Psoas muscle (tissue), 8 donors: ENCODE results near the gene LRP2BP. TPM values are rescaled to one million over a fixed set of nuclear protein-coding genes. Genes with fewer than 3 reads are reported as not detected.
"Not testable (repeated sequence)": the region's sequence is repeated elsewhere in the genome, so short reads cannot be mapped to it uniquely, and the experiment has no call there.

Experiments used
- ATAC-seq, 4 donors: fragments of 200-7000 bp; cut with Tn5 transposase; one replicate each; pipeline ENCODE4 v1.9.1; 2020; ENCODE audit warnings: moderate library complexity in 3 of 4, mild to moderate bottlenecking in 2 of 4
- DNase-seq, 2 donors: peaks; one replicate each; pipeline ENCODE4 v3.0.0-alpha.2; 2020
- H3K27ac ChIP-seq: fragments of 200-600 bp; one replicate; pipeline ENCODE4 v1.8.0; 2022
- H3K27me3 ChIP-seq, 3 donors: fragments of 200-600 bp in 1 of 3; one replicate each; pipeline versions ENCODE4 v1.6.1 to v1.8.0; 2013 to 2022; ENCODE audit warnings: low read length in 2 of 3, mild to moderate bottlenecking in 2 of 3, moderate library complexity in 1 of 3; ENCODE audit not compliant: insufficient read depth in 3 of 3
- H3K36me3 ChIP-seq, 2 donors: fragments of 200-600 bp in 1 of 2; one replicate each; pipeline versions ENCODE4 v1.6.1 to v1.8.0; 2013 to 2022; ENCODE audit warnings: low read depth in 1 of 2, mild to moderate bottlenecking in 1 of 2, moderate library complexity in 1 of 2; ENCODE audit not compliant: insufficient read depth in 1 of 2
- H3K4me1 ChIP-seq: fragments of 200-600 bp; one replicate; pipeline ENCODE4 v1.8.0; 2022
- H3K4me3 ChIP-seq: fragments of 200-600 bp; one replicate; pipeline ENCODE4 v1.8.0; 2022; ENCODE audit warnings: mild to moderate bottlenecking
- H3K9me3 ChIP-seq: fragments of 200-600 bp; one replicate; pipeline ENCODE4 v1.8.0; 2022
- WGBS, 3 donors: extraction: QIAGEN DNeasy Blood & Tissue Kit; methylation state at CpG; one replicate each; pipeline versions ENCODE4 v1.1.6 to v1.1.7; 2013; 5-methylcytosine and 5-hydroxymethylcytosine counted together
- intact Hi-C, 2 donors: fragments of 100-400 bp; cut with DNase I; formaldehyde crosslinking; loops; one replicate each; pipeline versions ENCODE4 v1.11.0 to v1.14.2; 2022
- polyA plus RNA-seq, 3 donors: library from polyadenylated mRNA; stranded (reverse); fragments of 200-250 nt; gene quantifications; one replicate each; pipeline ENCODE4 v1.2.3, GENCODE V29; 2013
- total RNA-seq, 4 donors: library from RNA; stranded (reverse); fragmentation: NEBNext Ultra II Directional in 2 of 4; extraction: Animal tissue kit (Norgen Biotek cat#: 25700) in 2 of 4; gene quantifications; one replicate each; pipeline versions ENCODE4 v1.2.1 to v1.2.4, GENCODE V29; 2021 to 2023
- TF ChIP-seq, protein P1 (sequence below): fragments of 200-600 bp; IDR thresholded peaks from one replicate; pipeline ENCODE4 v1.8.0; 2022; ENCODE audit warnings: antibody characterized with exemption
- donor health status: healthy with polysubstance abuse.
- donor health status: DM: no; HTN: no; CAD: no; lungs with moderate emphysema.
- donor health status: Bipolar disorder and iron deficiency.
- donor health status: healthy.
- donor health status: DM: yes; HTN: yes; CAD: no.
- donor health status: DM: no; HTN: no; CAD: no.
- donor health status: DM: no; HTN: no; CAD: no.
- donor health status: DM: yes; HTN: yes; CAD: no.

The LRP2BP gene
- total and polyA plus RNA-seq, 7 donors, result 0.48 to 3.0 (median 0.93) TPM

- intact Hi-C loops, result no loop called here
- ATAC-seq (no peak), DNase-seq (no peak)
- 87 to 89% (median 88%) methylated on average over 5 of the region's 5 CpGs for WGBS, 3 donors
- Histone ChIP-seq H3K4me3 (no peak overlapping the region), H3K9me3 (no peaks in the 10 kb centered on the region), H3K4me1 (no peaks in the 10 kb centered on the region), H3K27me3 (no peaks in the 10 kb centered on the region), H3K27ac (no peak overlapping the region), H3K36me3 (peaks cover 0 to 34% of the 10 kb centered on the region in 2 donors)
- TF ChIP-seq, protein P1, sequence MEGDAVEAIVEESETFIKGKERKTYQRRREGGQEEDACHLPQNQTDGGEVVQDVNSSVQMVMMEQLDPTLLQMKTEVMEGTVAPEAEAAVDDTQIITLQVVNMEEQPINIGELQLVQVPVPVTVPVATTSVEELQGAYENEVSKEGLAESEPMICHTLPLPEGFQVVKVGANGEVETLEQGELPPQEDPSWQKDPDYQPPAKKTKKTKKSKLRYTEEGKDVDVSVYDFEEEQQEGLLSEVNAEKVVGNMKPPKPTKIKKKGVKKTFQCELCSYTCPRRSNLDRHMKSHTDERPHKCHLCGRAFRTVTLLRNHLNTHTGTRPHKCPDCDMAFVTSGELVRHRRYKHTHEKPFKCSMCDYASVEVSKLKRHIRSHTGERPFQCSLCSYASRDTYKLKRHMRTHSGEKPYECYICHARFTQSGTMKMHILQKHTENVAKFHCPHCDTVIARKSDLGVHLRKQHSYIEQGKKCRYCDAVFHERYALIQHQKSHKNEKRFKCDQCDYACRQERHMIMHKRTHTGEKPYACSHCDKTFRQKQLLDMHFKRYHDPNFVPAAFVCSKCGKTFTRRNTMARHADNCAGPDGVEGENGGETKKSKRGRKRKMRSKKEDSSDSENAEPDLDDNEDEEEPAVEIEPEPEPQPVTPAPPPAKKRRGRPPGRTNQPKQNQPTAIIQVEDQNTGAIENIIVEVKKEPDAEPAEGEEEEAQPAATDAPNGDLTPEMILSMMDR, result no peak
Observed at GRCh38 chr4:185364886-185365285, 30.8 kb downstream of the LRP2BP start.

GRCh38 chr4:185363251-185363650, 32.5 kb downstream of the LRP2BP start:
- ATAC-seq, result no peak
- intact Hi-C loops, result no loop called here
- Histone ChIP-seq H3K4me1 (no peaks in the 10 kb centered on the region), H3K27ac (no peak overlapping the region), H3K36me3 (peaks cover 3 to 42% of the 10 kb centered on the region in 2 donors), H3K9me3 (no peaks in the 10 kb centered on the region), H3K4me3 (no peak overlapping the region), H3K27me3 (no peaks in the 10 kb centered on the region)
- TF ChIP-seq, protein P1, result no peak
- WGBS, 3 donors, result 74 to 81% (median 75%) methylated on average over 3 of the region's 3 CpGs
- no peak for DNase-seq

GRCh38 chr4:185362570-185362969, 33.2 kb downstream of the LRP2BP start:
- H3K27ac ChIP-seq, H3K4me1 ChIP-seq, H3K4me3 ChIP-seq, H3K27me3 ChIP-seq, intact Hi-C loops, H3K9me3 ChIP-seq, ATAC-seq, DNase-seq: not testable (repeated sequence)
- 68 to 70% (median 69%) methylated on average over 6 of the region's 6 CpGs for WGBS, 3 donors
- peaks cover 6 to 46% of the 10 kb centered on the region in 2 donors for H3K36me3 ChIP-seq

- H3K4me1 ChIP-seq, result no peaks in the 10 kb centered on the region
- peaks cover 6 to 49% of the 10 kb centered on the region in 2 donors for H3K36me3 ChIP-seq
- H3K27me3 ChIP-seq, result no peaks in the 10 kb centered on the region
- WGBS, 3 donors, result 57 to 78% (median 58%) methylated on average over 3 of the region's 3 CpGs
- H3K27ac ChIP-seq, result no peak overlapping the region
- no peak for ATAC-seq
- no peak overlapping the region for H3K4me3 ChIP-seq
- H3K9me3 ChIP-seq, result no peaks in the 10 kb centered on the region
- TF ChIP-seq, protein P1, result no peak
- no peak for DNase-seq
- intact Hi-C loops, result no loop called here
Observed at GRCh38 chr4:185361872-185362271, 33.9 kb downstream of the LRP2BP start.

- Histone ChIP-seq H3K27ac (no peak overlapping the region), H3K9me3 (no peaks in the 10 kb centered on the region), H3K36me3 (peaks cover 6 to 51% of the 10 kb centered on the region in 2 donors), H3K4me1 (no peaks in the 10 kb centered on the region), H3K4me3 (no peak overlapping the region), H3K27me3 (no peaks in the 10 kb centered on the region)
- intact Hi-C loops, result no loop called here
- 97 to 99% (median 98%) methylated on average over 8 of the region's 8 CpGs for WGBS, 3 donors
- no peak for ATAC-seq
- no peak for DNase-seq
- TF ChIP-seq, protein P1, result no peak
Observed at GRCh38 chr4:185359767-185360446, 35.8 kb downstream of the LRP2BP start.
